ENCODE measurements around the gene CLMN. TPM values are rescaled to one million over a fixed set of nuclear protein-coding genes. Genes with fewer than 3 reads are reported as not detected.

The CLMN gene
- total RNA-seq, 1 experiment from 2014 or later: 4.5 TPM

GRCh38 chr14:95352481-95352880, 32.8 kb upstream of the CLMN start:
- Histone ChIP-seq H3K4me3 (ENCODE audit: insufficient read depth, low read depth, low read length) (no peak overlapping the region), H3K36me3 (replicated peaks; ENCODE audit: control insufficient read depth, insufficient read depth, low read length) (no peaks in the 10 kb centered on the region), H3K27me3 (ENCODE audit: control insufficient read depth, insufficient read depth, low read length) (no peaks in the 10 kb centered on the region)
- DNase-seq: no peak

GRCh38 chr14:95349241-95349640, 29.5 kb upstream of the CLMN start:
- no peaks in the 10 kb centered on the region for H3K27me3 ChIP-seq (ENCODE audit: control insufficient read depth, insufficient read depth, low read length)
- no peak overlapping the region for H3K4me3 ChIP-seq (ENCODE audit: insufficient read depth, low read depth, low read length)
- DNase-seq: no peak
- H3K36me3 ChIP-seq (replicated peaks; ENCODE audit: control insufficient read depth, insufficient read depth, low read length): no peaks in the 10 kb centered on the region

- H3K36me3 ChIP-seq (replicated peaks; ENCODE audit: control insufficient read depth, insufficient read depth, low read length): no peaks in the 10 kb centered on the region
- H3K27me3 ChIP-seq (ENCODE audit: control insufficient read depth, insufficient read depth, low read length): no peaks in the 10 kb centered on the region
- H3K4me3 ChIP-seq (ENCODE audit: insufficient read depth, low read depth, low read length): no peak overlapping the region
- DNase-seq: peak; percentile 50
These were observed 28.8 kb upstream of the CLMN start for GRCh38 chr14:95348395-95349080.

GRCh38 chr14:95346820-95347219, 27.1 kb upstream of the CLMN start:
- Histone ChIP-seq H3K27me3 (ENCODE audit: control insufficient read depth, insufficient read depth, low read length) (no peaks in the 10 kb centered on the region), H3K4me3 (ENCODE audit: insufficient read depth, low read depth, low read length) (no peak overlapping the region), H3K36me3 (replicated peaks; ENCODE audit: control insufficient read depth, insufficient read depth, low read length) (no peaks in the 10 kb centered on the region)
- DNase-seq: peak; percentile 62

GRCh38 chr14:95346266-95346665, 26.6 kb upstream of the CLMN start:
- Histone ChIP-seq H3K27me3 (ENCODE audit: control insufficient read depth, insufficient read depth, low read length) (no peaks in the 10 kb centered on the region), H3K36me3 (replicated peaks; ENCODE audit: control insufficient read depth, insufficient read depth, low read length) (no peaks in the 10 kb centered on the region), H3K4me3 (ENCODE audit: insufficient read depth, low read depth, low read length) (no peak overlapping the region)
- no peak for DNase-seq

- no peaks in the 10 kb centered on the region for H3K36me3 ChIP-seq (replicated peaks; ENCODE audit: control insufficient read depth, insufficient read depth, low read length)
- no peak for DNase-seq
- no peak overlapping the region for H3K4me3 ChIP-seq (ENCODE audit: insufficient read depth, low read depth, low read length)
- H3K27me3 ChIP-seq (ENCODE audit: control insufficient read depth, insufficient read depth, low read length): no peaks in the 10 kb centered on the region
These were observed 25.3 kb upstream of the CLMN start for GRCh38 chr14:95345032-95345431.

- Histone ChIP-seq H3K4me3 (ENCODE audit: insufficient read depth, low read depth, low read length) (no peak overlapping the region), H3K36me3 (replicated peaks; ENCODE audit: control insufficient read depth, insufficient read depth, low read length) (no peaks in the 10 kb centered on the region), H3K27me3 (ENCODE audit: control insufficient read depth, insufficient read depth, low read length) (no peaks in the 10 kb centered on the region)
- no peak for DNase-seq
These were observed 24.8 kb upstream of the CLMN start for GRCh38 chr14:95344536-95344935.

- no peak for DNase-seq
- Histone ChIP-seq H3K27me3 (ENCODE audit: control insufficient read depth, insufficient read depth, low read length) (no peaks in the 10 kb centered on the region), H3K4me3 (ENCODE audit: insufficient read depth, low read depth, low read length) (no peak overlapping the region), H3K36me3 (replicated peaks; ENCODE audit: control insufficient read depth, insufficient read depth, low read length) (no peaks in the 10 kb centered on the region)
These were observed 21.9 kb upstream of the CLMN start for GRCh38 chr14:95341564-95341963.

- no peaks in the 10 kb centered on the region for H3K36me3 ChIP-seq (replicated peaks; ENCODE audit: control insufficient read depth, insufficient read depth, low read length)
- no peaks in the 10 kb centered on the region for H3K27me3 ChIP-seq (ENCODE audit: control insufficient read depth, insufficient read depth, low read length)
- DNase-seq: no peak
- no peak overlapping the region for H3K4me3 ChIP-seq (ENCODE audit: insufficient read depth, low read depth, low read length)
These were observed 21.4 kb upstream of the CLMN start for GRCh38 chr14:95341115-95341514.

- DNase-seq: no peak
- Histone ChIP-seq H3K27me3 (ENCODE audit: control insufficient read depth, insufficient read depth, low read length) (no peaks in the 10 kb centered on the region), H3K36me3 (replicated peaks; ENCODE audit: control insufficient read depth, insufficient read depth, low read length) (no peaks in the 10 kb centered on the region), H3K4me3 (ENCODE audit: insufficient read depth, low read depth, low read length) (no peak overlapping the region)
These were observed 20.5 kb upstream of the CLMN start for GRCh38 chr14:95340201-95340697.

GRCh38 chr14:95339301-95339865, 19.7 kb upstream of the CLMN start:
- H3K36me3 ChIP-seq (replicated peaks; ENCODE audit: control insufficient read depth, insufficient read depth, low read length): no peaks in the 10 kb centered on the region
- no peak for DNase-seq
- no peaks in the 10 kb centered on the region for H3K27me3 ChIP-seq (ENCODE audit: control insufficient read depth, insufficient read depth, low read length)
- no peak overlapping the region for H3K4me3 ChIP-seq (ENCODE audit: insufficient read depth, low read depth, low read length)

- Histone ChIP-seq H3K27me3 (ENCODE audit: control insufficient read depth, insufficient read depth, low read length) (no peaks in the 10 kb centered on the region), H3K4me3 (ENCODE audit: insufficient read depth, low read depth, low read length) (no peak overlapping the region), H3K36me3 (replicated peaks; ENCODE audit: control insufficient read depth, insufficient read depth, low read length) (no peaks in the 10 kb centered on the region)
- no peak for DNase-seq
These were observed 18.7 kb upstream of the CLMN start for GRCh38 chr14:95338436-95338835.

GRCh38 chr14:95337041-95337595, 17.4 kb upstream of the CLMN start:
- Histone ChIP-seq H3K36me3 (replicated peaks; ENCODE audit: control insufficient read depth, insufficient read depth, low read length) (no peaks in the 10 kb centered on the region), H3K4me3 (ENCODE audit: insufficient read depth, low read depth, low read length) (no peak overlapping the region), H3K27me3 (ENCODE audit: control insufficient read depth, insufficient read depth, low read length) (no peaks in the 10 kb centered on the region)
- DNase-seq: no peak

GRCh38 chr14:95336192-95336760, 16.6 kb upstream of the CLMN start:
- Histone ChIP-seq H3K36me3 (replicated peaks; ENCODE audit: control insufficient read depth, insufficient read depth, low read length) (no peaks in the 10 kb centered on the region), H3K4me3 (ENCODE audit: insufficient read depth, low read depth, low read length) (no peak overlapping the region), H3K27me3 (ENCODE audit: control insufficient read depth, insufficient read depth, low read length) (no peaks in the 10 kb centered on the region)
- no peak for DNase-seq

GRCh38 chr14:95335071-95335470, 15.4 kb upstream of the CLMN start:
- H3K27me3 ChIP-seq (ENCODE audit: control insufficient read depth, insufficient read depth, low read length): no peaks in the 10 kb centered on the region
- H3K36me3 ChIP-seq (replicated peaks; ENCODE audit: control insufficient read depth, insufficient read depth, low read length): no peaks in the 10 kb centered on the region
- no peak for DNase-seq
- H3K4me3 ChIP-seq (ENCODE audit: insufficient read depth, low read depth, low read length): no peak overlapping the region
